Measurements from ENCODE around the gene USP32. TPM values are rescaled to one million over a fixed set of nuclear protein-coding genes. Genes with fewer than 3 reads are reported as not detected.

The USP32 gene
- total RNA-seq, 1 experiment from 2014 or later: 32.3 TPM

DNA sequence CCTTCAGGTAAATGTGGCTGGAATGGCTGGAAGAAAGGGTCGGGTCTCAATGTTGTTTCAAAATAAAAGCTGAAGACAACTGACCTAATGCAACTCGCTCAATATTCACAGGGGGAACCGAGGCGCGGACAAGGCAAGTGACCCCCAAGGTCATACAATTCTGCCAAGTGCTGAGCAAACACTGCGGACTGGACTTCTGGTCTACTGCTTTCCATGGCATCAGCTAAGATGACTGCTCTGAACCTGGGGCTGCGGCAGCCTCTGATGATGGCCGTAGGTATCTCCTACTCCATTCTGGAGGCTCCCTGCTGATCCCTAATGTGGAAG, 220.2 kb downstream of the USP32 start:
- intact Hi-C loops (cut with micrococcal nuclease; ENCODE audit: unreplicated experiment): no loop called here
- Histone ChIP-seq H3K4me1 (replicated peaks; ENCODE audit: insufficient read depth) (peaks cover 5% of the 10 kb centered on the region), H3K4me2 (no peak overlapping the region), H3K27me3 (ENCODE audit: insufficient read depth, low read depth) (no peaks in the 10 kb centered on the region), H3K9me2 (ENCODE audit: insufficient read depth) (no peaks in the 10 kb centered on the region), H3F3A (ENCODE audit: insufficient read depth, low read depth) (no peaks in the 10 kb centered on the region), H3K4me3 (no peak overlapping the region), H3K9me3 (ENCODE audit: insufficient read depth, low read depth) (no peaks in the 10 kb centered on the region), H4K20me1 (ENCODE audit: insufficient read depth) (no peaks in the 10 kb centered on the region), H3K27ac (no peak overlapping the region), H3K79me2 (ENCODE audit: low read depth) (no peaks in the 10 kb centered on the region), H3K36me3 (ENCODE audit: low read depth) (no peaks in the 10 kb centered on the region), H2AFZ (no peak overlapping the region)
- TF ChIP-seq EZH2 (IDR thresholded peaks at IDR 0.05; ENCODE audit: low read depth): no peak
- TF ChIP-seq, protein P1, sequence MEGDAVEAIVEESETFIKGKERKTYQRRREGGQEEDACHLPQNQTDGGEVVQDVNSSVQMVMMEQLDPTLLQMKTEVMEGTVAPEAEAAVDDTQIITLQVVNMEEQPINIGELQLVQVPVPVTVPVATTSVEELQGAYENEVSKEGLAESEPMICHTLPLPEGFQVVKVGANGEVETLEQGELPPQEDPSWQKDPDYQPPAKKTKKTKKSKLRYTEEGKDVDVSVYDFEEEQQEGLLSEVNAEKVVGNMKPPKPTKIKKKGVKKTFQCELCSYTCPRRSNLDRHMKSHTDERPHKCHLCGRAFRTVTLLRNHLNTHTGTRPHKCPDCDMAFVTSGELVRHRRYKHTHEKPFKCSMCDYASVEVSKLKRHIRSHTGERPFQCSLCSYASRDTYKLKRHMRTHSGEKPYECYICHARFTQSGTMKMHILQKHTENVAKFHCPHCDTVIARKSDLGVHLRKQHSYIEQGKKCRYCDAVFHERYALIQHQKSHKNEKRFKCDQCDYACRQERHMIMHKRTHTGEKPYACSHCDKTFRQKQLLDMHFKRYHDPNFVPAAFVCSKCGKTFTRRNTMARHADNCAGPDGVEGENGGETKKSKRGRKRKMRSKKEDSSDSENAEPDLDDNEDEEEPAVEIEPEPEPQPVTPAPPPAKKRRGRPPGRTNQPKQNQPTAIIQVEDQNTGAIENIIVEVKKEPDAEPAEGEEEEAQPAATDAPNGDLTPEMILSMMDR (conservative IDR thresholded peaks at IDR 0.05): no peak
- no peak for DNase-seq
- POLR2A ChIA-PET (ENCODE audit: unreplicated experiment): no interaction called here
- CTCF ChIA-PET: no interaction called here
- BruUV-seq (replicated peaks): no TSS peak

DNA sequence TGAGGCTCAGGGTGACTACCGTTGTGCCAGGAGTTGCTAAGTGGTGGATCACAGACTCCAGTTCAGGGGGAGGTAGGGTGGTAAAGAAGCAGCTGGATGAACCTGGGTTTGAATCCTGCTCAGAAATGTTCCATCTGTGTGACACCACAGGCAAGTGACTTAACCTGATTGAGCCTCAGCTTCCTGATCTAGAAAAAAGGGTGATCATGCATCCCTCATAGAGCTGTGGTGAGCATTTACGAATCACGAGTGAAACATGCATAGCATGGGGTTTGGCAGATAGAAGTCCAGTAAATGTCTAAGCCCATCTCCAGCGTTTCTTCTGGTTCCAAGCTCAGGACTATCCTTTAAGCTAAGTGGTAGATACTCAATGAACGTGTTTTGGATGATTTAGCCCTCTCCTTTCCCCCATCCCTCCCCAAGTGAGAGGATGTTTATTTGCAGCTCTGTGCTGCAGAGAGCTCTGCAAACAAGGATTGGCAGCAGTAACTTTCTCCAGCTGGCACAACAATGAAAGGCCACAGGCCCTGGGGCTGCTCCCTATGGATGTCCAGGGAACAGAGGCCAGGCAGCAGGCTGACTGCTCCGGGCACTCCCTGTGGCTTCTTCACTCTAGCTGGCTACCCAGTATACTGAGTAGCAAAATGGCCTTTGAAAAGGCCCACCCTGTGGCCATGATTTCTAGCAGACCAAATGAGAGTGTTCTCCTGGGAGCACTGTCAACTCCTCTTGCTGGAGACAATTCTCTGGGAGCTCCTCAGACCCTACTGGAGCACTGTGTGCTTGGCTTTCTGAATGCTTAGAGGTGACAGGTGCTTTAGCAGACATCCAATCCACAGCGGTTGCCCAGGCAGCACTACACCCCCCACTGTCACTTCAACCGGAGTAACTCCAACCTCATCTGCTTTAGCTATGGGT, 220.8 kb downstream of the USP32 start:
- no peak for TF ChIP-seq EZH2 (IDR thresholded peaks at IDR 0.05; ENCODE audit: low read depth)
- TF ChIP-seq, protein P1 (conservative IDR thresholded peaks at IDR 0.05): no peak
- intact Hi-C loops (cut with micrococcal nuclease; ENCODE audit: unreplicated experiment): no loop called here
- Histone ChIP-seq H3K79me2 (ENCODE audit: low read depth) (no peaks in the 10 kb centered on the region), H3K9me3 (ENCODE audit: insufficient read depth, low read depth) (no peaks in the 10 kb centered on the region), H3F3A (ENCODE audit: insufficient read depth, low read depth) (no peaks in the 10 kb centered on the region), H3K36me3 (ENCODE audit: low read depth) (no peaks in the 10 kb centered on the region), H3K9me2 (ENCODE audit: insufficient read depth) (no peaks in the 10 kb centered on the region), H2AFZ (no peak overlapping the region), H3K4me3 (no peak overlapping the region), H3K27me3 (ENCODE audit: insufficient read depth, low read depth) (no peaks in the 10 kb centered on the region), H4K20me1 (ENCODE audit: insufficient read depth) (no peaks in the 10 kb centered on the region), H3K4me1 (replicated peaks; ENCODE audit: insufficient read depth) (peaks cover 9% of the 10 kb centered on the region), H3K27ac (no peak overlapping the region), H3K4me2 (no peak overlapping the region)
- no TSS peak for BruUV-seq (replicated peaks)
- DNase-seq: no peak
- ChIA-PET POLR2A (ENCODE audit: unreplicated experiment) (no interaction called here), CTCF (no interaction called here)

DNA sequence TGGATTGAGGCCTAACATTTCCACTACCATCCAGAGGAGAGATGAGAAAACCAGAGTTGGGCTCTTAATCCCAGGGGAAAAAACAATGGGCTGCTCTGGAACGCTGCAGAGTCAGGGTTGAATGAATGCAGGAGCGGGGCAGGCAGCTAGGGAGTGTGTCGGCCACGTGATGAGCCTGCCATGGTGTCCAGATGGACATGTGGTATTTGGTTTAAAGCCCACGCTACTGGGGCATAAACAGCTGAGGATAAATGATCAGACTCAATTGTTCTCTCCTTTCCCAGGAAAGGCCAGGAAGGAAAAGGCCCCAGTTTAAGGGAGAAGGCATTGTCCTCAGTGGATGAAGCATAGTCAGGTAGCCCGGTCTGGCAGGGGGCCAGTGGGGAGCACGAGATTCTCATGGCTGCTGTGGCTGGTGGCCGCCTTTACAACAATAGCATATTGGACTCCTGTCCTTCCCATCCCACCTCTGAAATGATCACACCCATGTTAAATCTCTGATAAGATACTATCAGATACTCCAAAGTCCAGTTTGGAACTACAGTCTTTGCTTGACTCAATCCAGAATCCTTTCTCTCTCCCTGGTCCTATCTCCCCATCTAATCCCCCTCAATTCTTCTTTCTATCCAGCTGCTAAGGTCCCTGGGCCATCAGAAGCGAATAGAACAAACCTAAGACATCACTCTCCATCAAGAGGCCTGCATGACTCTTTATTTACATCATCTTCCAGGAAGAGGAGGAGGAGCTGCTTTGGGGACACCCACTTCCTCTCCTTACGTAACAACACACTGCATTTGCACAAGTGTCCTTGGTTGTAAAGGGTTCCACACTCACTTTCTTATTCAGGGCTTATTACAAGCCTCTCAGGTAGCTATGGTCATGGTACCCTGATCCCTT, 221.8 kb downstream of the USP32 start:
- Histone ChIP-seq H3K9me2 (ENCODE audit: insufficient read depth) (no peaks in the 10 kb centered on the region), H3F3A (ENCODE audit: insufficient read depth, low read depth) (no peaks in the 10 kb centered on the region), H3K4me2 (no peak overlapping the region), H3K4me1 (replicated peaks; ENCODE audit: insufficient read depth) (peaks cover 12% of the 10 kb centered on the region), H3K27me3 (ENCODE audit: insufficient read depth, low read depth) (no peaks in the 10 kb centered on the region), H3K36me3 (ENCODE audit: low read depth) (no peaks in the 10 kb centered on the region), H2AFZ (no peak overlapping the region), H3K9me3 (ENCODE audit: insufficient read depth, low read depth) (no peaks in the 10 kb centered on the region), H3K4me3 (no peak overlapping the region), H3K27ac (no peak overlapping the region), H3K79me2 (ENCODE audit: low read depth) (no peaks in the 10 kb centered on the region), H4K20me1 (ENCODE audit: insufficient read depth) (no peaks in the 10 kb centered on the region)
- intact Hi-C loops (cut with micrococcal nuclease; ENCODE audit: unreplicated experiment): no loop called here
- no TSS peak for BruUV-seq (replicated peaks)
- POLR2A ChIA-PET (ENCODE audit: unreplicated experiment): no interaction called here
- TF ChIP-seq, protein P1 (conservative IDR thresholded peaks at IDR 0.05): no peak
- no peak for TF ChIP-seq EZH2 (IDR thresholded peaks at IDR 0.05; ENCODE audit: low read depth)
- CTCF ChIA-PET: no interaction called here
- no peak for DNase-seq
